Measurements from ENCODE around the gene GANAB. TPM values are rescaled to one million over a fixed set of nuclear protein-coding genes. Genes with fewer than 3 reads are reported as not detected.

GANAB gene
- total RNA-seq: 177 and 354 TPM in 2 replicates

DNA sequence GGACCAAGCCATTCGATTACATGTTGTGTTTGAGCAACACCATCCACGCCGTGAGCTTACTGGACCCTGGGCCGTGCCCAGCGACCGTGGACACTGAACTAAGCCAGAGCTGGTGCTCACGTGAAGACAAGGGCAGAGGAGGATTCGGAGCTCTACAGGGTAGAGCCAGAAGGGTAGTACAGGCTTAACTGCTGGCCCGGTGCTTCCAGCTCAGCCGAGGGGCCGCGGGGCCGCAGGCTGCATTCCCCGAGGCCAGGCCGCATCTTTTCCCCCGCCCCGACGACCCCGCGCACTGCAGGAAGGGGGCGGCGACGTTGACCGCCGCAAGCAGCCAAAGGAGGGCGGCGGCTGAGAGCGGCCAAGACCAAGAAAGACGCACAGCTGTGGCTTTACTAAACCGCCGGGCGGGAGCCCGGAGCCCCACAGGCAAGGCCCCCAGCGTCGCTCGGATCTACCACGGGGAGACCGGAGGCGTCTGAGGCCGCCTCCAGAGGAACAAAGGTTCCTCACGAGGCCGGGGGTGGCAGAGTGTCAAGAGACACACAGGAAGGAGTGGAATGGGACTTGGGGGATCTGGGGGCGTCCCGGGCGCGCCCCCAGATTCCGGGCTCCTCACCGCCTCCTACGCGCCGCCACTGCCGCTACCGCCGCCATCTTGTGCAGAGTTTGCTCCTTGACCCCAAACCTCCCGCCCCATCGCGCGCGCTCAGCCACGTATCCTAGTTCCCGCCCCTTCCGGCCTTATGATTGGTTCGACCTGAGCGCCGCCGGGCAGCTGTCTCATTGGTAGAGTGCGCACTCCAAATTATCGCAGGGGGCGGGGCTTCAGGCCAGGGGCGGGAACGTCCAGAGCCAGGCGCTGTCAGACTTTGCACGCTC is at the start of gene GANAB:
GANAB (minus strand) TSS at position 668 of the 879 bp plus-strand sequence; CDS start at position 654, 14 bp downstream.

DNA sequence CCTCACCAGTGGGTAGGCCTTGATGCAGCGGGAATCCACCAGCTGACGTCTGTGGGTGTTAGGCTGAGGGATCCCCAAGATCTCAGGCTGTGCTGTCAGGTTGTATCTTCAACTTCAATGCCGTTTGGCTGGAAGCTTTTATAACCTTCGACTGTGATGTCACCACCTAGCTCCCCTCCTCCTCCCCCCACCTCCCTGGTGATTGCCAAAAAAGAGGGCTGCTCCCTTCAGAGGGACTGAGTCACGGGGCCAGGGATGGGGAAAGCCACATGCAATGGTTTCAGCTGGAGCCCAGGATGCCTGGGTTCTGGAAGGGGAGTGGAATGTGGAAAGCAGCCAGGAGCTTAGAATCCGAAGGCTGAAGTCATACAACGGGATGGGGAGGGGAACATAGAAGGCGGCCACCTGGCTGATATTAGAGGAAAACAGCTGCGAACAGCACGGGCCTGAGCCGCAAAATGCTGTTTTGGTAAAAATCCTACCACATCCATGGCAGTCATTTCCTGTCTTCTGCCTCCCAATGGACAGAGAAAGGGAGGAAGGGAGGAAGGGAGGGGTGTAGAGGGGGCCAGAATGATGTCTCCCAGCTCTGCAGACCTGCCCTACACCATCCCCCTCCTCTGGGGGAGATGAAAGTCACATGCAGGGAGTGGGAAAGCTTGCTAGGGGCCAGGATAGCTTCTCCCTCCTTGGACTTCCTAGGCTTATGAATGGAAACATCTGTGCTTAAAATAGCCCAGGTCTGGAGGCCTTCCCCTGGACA is 43.2 kb upstream of the GANAB start, which contains the start of gene LRRN4CL:
LRRN4CL (minus strand) TSS at position 110 of the 763 bp plus-strand sequence. CDS start 1,022 bp downstream, outside the sequence.

DNA sequence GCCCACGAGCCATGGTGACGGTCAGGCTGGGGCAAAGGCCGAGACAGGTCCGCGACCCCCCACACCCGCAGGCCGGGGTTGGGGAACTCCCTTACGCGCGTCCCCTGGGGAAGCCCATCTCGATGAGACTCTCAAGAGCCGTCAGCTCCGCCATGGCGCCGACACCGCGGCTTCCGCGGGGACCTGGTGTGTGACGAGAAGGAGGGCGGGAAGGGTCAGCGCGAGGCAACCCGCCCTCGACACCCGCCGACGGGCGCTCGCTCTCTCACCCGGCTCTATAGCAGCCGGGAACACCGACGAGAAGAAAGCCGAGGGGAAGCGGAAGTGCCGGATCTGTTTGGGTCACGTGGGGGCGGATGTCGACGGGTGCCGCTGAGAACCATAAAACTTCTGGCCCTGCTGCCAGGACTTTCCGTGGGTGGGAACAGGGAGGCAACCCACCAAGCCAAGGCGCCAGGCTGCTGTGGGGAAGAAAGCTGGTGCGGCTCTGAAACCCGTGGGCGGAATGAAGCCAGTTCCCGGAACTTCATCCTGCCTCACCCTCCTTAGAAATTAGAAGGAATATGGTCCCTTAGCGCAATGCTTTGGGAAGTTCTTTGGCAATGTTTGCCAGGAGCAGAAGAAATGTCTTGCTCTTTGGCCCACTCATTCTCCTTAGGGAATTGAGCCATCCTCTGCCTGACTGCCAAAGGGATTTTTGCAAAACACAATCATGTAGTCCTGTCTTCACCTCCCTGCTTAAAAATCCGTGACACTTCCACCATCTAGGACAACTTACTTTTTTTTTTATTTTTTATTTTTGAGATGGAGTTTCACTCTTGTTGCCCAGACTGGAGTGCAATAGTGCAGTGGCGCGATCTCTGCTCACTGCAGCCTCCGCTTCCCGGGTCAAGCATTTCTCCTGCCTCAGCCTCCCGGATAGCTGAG is 32.6 kb upstream of the GANAB start, which contains the start of gene UBXN1:
UBXN1 (minus strand) TSS at position 304 of the 927 bp plus-strand sequence; CDS start at position 154, 150 bp downstream.

DNA sequence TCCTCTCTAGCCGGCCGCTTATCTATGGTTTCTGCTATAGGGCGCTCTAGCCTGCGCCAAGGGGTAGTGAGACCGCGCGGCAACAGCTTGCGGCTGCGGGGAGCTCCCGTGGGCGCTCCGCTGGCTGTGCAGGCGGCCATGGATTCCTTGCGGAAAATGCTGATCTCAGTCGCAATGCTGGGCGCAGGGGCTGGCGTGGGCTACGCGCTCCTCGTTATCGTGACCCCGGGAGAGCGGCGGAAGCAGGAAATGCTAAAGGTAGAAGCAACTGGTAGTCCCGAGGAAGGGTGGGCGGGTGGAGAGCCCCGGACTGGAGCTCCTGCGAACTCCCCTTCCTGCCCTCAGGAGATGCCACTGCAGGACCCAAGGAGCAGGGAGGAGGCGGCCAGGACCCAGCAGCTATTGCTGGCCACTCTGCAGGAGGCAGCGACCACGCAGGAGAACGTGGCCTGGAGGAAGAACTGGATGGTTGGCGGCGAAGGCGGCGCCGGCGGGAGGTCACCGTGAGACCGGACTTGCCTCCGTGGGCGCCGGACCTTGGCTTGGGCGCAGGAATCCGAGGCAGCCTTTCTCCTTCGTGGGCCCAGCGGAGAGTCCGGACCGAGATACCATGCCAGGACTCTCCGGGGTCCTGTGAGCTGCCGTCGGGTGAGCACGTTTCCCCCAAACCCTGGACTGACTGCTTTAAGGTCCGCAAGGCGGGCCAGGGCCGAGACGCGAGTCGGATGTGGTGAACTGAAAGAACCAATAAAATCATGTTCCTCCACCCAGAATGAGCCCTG is 25.4 kb upstream of the GANAB start, which contains the start of the genes LBHD1 and UQCC3:
LBHD1 (minus strand) TSS at position 660 of the 782 bp plus-strand sequence. CDS start 2,236 bp downstream, outside the sequence.
UQCC3 (plus strand) TSS at position 66 of the 782 bp plus-strand sequence; CDS start at position 139, 73 bp downstream.

DNA sequence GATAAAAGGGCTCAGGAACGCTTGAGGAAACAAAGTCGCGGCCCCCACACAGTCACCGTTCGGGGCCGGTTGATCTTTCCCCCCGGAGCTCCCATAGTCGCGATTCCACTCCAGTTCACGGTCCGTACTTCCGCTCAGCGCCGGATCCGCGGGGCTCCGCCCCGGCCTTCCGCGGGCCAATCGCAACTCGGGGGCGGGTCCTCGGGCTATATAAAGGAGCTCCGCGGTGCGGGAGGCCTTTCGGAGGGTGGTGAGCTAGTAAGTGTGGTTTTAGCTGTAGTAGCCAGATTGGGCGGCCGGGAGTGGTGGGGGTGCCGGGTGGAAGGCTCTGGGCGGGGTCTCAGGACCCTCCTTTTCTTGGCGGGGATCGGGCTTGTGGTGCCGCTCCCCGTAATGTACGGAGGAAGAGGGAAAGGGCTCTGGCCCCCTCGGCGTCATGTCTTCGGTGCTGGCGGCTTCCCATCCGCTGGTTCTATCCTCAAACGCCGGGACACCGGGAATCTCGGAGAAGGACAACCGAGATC is 18.7 kb upstream of the GANAB start, which contains the start of the genes C11orf98 and CSKMT:
C11orf98 (minus strand) TSS at position 136 of the 524 bp plus-strand sequence; CDS start at position 95, 41 bp downstream.
CSKMT (plus strand) TSS at position 238 of the 524 bp plus-strand sequence. CDS start 568 bp downstream, outside the sequence.

DNA sequence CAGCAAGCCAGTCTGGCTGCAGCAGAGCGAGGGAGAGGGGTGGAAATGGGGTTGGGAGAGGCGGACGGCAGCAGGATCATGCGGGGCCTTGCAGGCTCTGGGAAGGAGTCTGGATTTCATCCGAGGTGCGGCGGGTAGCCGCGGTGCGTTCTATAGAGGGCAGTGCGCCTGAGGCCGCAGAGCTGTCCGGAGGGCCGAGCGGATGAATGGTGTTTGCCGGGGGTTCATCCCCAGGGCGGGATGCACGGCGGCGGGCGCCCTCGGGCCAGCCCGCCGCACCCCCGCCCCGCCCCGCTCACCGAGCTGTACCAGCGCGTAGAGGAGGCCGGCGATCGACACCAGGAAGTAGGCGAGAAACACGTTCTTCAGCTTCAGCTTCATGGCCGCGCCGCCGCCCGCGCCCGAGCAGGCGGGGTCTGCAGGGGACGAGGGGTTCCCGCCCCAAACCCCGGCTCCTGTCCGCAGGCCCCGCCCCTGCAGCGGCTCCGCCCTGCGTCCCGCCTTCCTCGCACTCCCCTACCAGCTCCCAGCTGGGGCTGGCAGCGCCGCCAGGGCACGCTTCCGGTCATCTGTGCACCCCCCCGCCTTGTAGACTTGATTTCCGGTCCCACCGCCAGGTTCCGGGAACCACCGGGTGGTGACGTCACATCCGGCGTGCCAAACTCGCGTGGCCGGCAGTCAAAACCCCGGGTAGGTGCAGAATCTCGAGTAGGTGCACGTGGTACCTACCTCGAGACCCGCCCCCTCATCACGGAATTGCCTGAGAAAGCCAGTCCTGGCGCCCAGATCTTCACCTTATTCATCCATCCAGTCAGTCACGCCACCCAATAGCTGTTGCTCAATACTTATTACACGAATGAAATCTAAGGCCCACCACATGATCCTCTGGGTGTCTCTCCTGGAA is 24.6 kb downstream of the GANAB start, which contains the start of gene B3GAT3:
B3GAT3 (minus strand) TSS at position 420 of the 904 bp plus-strand sequence; CDS start at position 381, 39 bp downstream.

DNA sequence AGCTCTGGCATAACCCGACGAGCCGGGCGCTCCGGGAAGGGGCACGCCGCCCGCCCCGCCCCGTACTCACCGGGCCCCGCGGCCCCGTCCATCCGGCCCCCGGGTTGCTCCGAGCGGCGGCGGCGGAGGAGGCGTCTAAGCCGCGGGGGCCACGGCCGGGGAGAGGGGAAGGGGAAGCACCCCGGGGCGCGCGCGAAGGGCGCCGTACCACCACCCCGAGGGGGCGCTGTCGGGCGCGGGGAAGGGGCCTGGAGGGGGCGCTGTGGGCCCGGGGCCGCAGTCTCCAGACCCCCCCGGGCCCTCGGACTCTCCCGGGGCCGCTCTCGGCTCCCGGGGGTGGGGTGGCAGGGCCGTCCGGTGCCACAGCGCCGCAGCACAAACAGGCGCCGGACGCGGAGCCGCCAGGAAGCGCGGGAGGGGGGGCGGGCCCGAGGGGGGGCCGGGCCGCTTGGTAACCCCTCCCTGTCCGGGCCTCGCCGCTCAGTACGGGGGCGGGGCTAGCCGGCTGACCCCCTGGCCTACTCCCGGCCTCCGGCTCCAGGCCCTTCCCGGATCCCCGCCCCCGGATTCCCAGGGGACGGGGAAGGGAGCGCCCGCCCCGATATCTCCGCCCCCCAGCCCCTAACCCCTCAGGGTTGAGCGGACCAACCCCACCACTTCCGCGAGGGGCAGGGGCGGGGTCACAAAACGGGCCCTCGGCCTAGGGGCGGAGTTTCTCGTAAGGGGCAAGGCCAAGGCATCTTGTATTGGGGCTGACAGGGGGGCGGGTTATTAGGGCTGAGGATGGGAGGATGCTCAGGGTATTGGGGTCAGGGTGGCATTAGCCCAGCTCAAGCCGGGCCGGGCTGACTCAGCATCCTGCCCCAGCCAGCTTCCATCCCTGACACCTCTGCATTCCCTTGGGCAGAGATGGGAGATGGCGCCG is 33.8 kb downstream of the GANAB start, which contains the start of the genes EML3 and ROM1:
EML3 (minus strand) TSS at position 410 of the 925 bp plus-strand sequence; CDS start at position 92, 318 bp downstream.
ROM1 (plus strand) TSS at position 892 of the 925 bp plus-strand sequence; CDS start at position 917, 25 bp downstream.

DNA sequence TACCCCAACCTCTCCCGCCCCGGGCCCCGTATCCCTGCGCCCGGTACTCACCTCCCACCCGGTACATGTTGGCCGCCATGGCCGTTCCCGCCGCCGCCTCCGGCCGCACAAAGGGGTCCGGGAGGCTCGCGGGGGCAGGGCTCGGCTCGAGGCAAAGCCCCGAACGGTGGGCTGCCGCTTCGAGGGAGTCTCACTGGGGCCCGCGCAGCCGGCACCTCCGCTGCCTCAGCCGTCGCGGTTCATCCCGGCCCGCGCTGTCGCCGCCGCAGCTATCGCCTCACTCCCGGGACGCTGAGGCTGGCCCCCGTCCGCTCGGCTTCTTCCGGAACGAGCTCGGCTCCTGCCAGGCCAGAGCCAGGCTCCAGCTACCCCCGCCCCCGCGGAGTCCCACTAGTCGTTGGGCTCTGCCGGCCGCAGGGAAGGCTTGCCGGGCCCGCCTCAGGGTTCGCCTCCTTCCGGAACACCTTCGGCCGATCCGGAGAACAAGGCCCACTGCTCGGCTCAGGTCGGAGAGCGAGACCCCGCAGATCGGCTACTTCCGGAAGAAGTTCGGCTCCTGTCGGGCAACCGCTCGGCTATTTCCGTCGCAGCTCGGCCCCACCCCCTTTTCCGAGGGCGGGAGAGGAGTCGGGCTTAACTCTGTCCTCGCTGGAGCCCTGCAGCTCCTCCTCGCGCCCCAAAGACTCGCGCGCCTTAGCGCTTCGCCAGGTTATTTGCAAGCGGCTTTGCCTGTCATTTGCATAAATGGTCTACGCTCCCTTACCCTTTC is 44.9 kb downstream of the GANAB start, which contains the start of gene MTA2:
MTA2 (minus strand) TSS at position 494 of the 769 bp plus-strand sequence; CDS start at position 79, 415 bp downstream.

DNA sequence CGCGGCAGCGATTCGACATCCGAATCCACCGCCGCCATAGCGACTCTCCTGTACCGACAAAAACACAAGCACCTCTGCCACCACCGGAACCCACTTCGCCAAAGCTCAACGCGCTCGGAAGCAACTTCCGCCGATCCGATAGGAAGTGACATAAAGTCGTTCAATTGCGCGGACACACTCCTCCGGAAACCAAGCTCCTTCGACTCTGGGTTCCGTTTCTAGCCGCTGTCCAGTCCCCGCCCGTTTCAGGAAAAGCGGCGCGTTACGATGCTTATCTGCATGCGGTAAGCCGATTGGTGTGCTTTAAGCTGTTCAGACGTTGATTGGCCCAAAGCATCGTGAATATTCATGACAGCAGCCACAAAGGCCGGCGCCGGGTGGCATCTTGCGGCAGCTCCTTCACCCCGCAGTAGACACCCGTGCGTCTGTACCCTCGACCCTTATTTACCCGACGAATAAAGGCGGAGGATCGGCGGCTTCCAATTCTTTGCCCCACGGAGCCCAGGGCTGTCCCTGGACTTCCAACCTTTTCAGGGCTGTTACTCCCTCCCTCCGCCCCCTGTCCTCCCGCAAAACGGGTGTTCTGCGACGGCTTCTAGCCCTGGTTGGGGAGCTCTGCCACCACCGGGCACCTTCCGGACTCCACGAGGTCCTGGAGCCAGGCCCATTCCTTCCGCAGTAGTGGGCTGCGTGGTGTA is 54.8 kb downstream of the GANAB start, which contains the start of gene TUT1:
TUT1 (minus strand) TSS at position 76 of the 698 bp plus-strand sequence; CDS start at position 38, 38 bp downstream.

Other genes with a start within 250 kb of the GANAB start
- gene SCGB1A1, start 227.6 kb downstream of the GANAB start, total RNA-seq: not detected in 2 replicates
- gene AHNAK, start 99.8 kb downstream of the GANAB start, total RNA-seq: 329 and 449 TPM in 2 replicates
- gene EEF1G, start 72.7 kb downstream of the GANAB start, total RNA-seq: 1,133 and 1,197 TPM in 2 replicates
- 9.2 and 12.8 TPM in 2 replicates for gene TUT1, start 55.1 kb downstream of the GANAB start, total RNA-seq
- 177 and 185 TPM in 2 replicates for gene MTA2, start 44.7 kb downstream of the GANAB start, total RNA-seq
- 26.9 and 35.7 TPM in 2 replicates for gene EML3, start 33.8 kb downstream of the GANAB start, total RNA-seq
- 2.1 and 4.9 TPM in 2 replicates for gene ROM1, start 33.4 kb downstream of the GANAB start, total RNA-seq
- 16.7 and 19.2 TPM in 2 replicates for gene B3GAT3, start 24.6 kb downstream of the GANAB start, total RNA-seq
- 16.8 and 20.8 TPM in 2 replicates for gene INTS5, start 6.7 kb upstream of the GANAB start, total RNA-seq
- gene C11orf98, start 18.6 kb upstream of the GANAB start, total RNA-seq: 29.8 and 31.6 TPM in 2 replicates
- 7.7 and 7.9 TPM in 2 replicates for gene CSKMT, start 18.7 kb upstream of the GANAB start, total RNA-seq
- gene UQCC3, start 25.1 kb upstream of the GANAB start, total RNA-seq: 9.0 and 10.5 TPM in 2 replicates
- 1.6 and 2.8 TPM in 2 replicates for gene LBHD1, start 25.7 kb upstream of the GANAB start, total RNA-seq
- gene UBXN1, start 32.5 kb upstream of the GANAB start, total RNA-seq: 145 and 155 TPM in 2 replicates
- under 0.01 and 0.31 TPM in 2 replicates for gene LRRN4CL, start 42.9 kb upstream of the GANAB start, total RNA-seq
- 14.2 and 15.7 TPM in 2 replicates for gene BSCL2, start 60.8 kb upstream of the GANAB start, total RNA-seq
- not detected in 2 replicates for gene GNG3, start 61.1 kb upstream of the GANAB start, total RNA-seq
- 9.9 and 18.2 TPM in 2 replicates for gene HNRNPUL2, start 80.8 kb upstream of the GANAB start, total RNA-seq
- gene TTC9C, start 81.9 kb upstream of the GANAB start, total RNA-seq: 32.5 and 33.0 TPM in 2 replicates
- 7.8 TPM in 2 replicates for gene ZBTB3, start 107.5 kb upstream of the GANAB start, total RNA-seq
- 49.9 and 61.2 TPM in 2 replicates for gene POLR2G, start 115.0 kb upstream of the GANAB start, total RNA-seq
- gene TAF6L, start 124.8 kb upstream of the GANAB start, total RNA-seq: 19.3 and 43.2 TPM in 2 replicates
- 17.2 and 21.3 TPM in 2 replicates for gene TMEM179B, start 140.8 kb upstream of the GANAB start, total RNA-seq
- 11.3 and 11.5 TPM in 2 replicates for gene TMEM223, start 145.4 kb upstream of the GANAB start, total RNA-seq
- gene NXF1, start 158.8 kb upstream of the GANAB start, total RNA-seq: 11.8 and 50.6 TPM in 2 replicates
- 35.9 and 40.8 TPM in 2 replicates for gene STX5, start 185.4 kb upstream of the GANAB start, total RNA-seq
- not detected in 2 replicates for gene TEX54, start 186.2 kb upstream of the GANAB start, total RNA-seq
- 61.4 and 67.5 TPM in 2 replicates for gene WDR74, start 193.0 kb upstream of the GANAB start, total RNA-seq
- 86.1 and 87.2 TPM in 2 replicates for gene SLC3A2, start 234.3 kb upstream of the GANAB start, total RNA-seq